ENCODE data around the gene GRB2. TPM values are rescaled to one million over a fixed set of nuclear protein-coding genes. Genes with fewer than 3 reads are reported as not detected.

GRB2 gene
- total RNA-seq, 1 donor = 68.8 TPM

Small RNAs within 50 kb of the gene (small RNA-seq; reads per million reads assigned to genes)
- not detected for gene MIR3678
- not detected for gene RF00019
- gene RNU6-938P = not detected

Other genes starting within 250 kb of the GRB2 start
- gene SUMO2, start 222.7 kb downstream of the GRB2 start, total RNA-seq = 92.6 and 96.4 TPM in 2 replicates
- 26.4 and 26.5 TPM in 2 replicates for gene NUP85, start 200.0 kb downstream of the GRB2 start, total RNA-seq
- 9.0 and 12.1 TPM in 2 replicates for gene GGA3, start 144.1 kb downstream of the GRB2 start, total RNA-seq
- 43.6 and 45.6 TPM in 2 replicates for gene MRPS7, start 143.8 kb downstream of the GRB2 start, total RNA-seq
- gene MIF4GD, start 134.4 kb downstream of the GRB2 start, total RNA-seq = 8.7 and 9.4 TPM in 2 replicates
- gene SLC25A19, start 116.2 kb downstream of the GRB2 start, total RNA-seq = 4.7 and 7.1 TPM in 2 replicates
- 33.3 and 38.0 TPM in 2 replicates for gene TMEM94, start 51.0 kb upstream of the GRB2 start, total RNA-seq
- 8.7 and 10.3 TPM in 2 replicates for gene CASKIN2, start 109.9 kb upstream of the GRB2 start, total RNA-seq
- gene TSEN54, start 110.8 kb upstream of the GRB2 start, total RNA-seq = 9.7 and 10.9 TPM in 2 replicates
- gene LLGL2, start 120.0 kb upstream of the GRB2 start, total RNA-seq = 0.36 and 0.59 TPM in 2 replicates
- 0.88 and 1.4 TPM in 2 replicates for gene MYO15B, start 182.1 kb upstream of the GRB2 start, total RNA-seq
- gene SMIM5, start 227.8 kb upstream of the GRB2 start, total RNA-seq = under 0.01 TPM in 1 of 2 replicates, not detected in the other

Data from osteoblast (primary cell).